Smooth muscle cell (in vitro differentiated cells): ENCODE data around the gene LCNL1. TPM values are rescaled to one million over a fixed set of nuclear protein-coding genes. Genes with fewer than 3 reads are reported as not detected.
"Not testable (repeated sequence)": the region's sequence is repeated elsewhere in the genome, so short reads cannot be mapped to it uniquely, and the experiment has no call there.

Source experiments
- DNase-seq: peaks from one replicate; lab custom pipeline; 2025; ENCODE audit not compliant: unreplicated experiment; lab: John Stamatoyannopoulos, UW
- H2AFZ ChIP-seq: fragments of 200-600 bp; sonication (generic); 2 replicates; pipeline ENCODE4 v1.6.0; 2016; ENCODE audit warnings: antibody characterized with exemption, low read depth, mild to moderate bottlenecking
- H3F3A ChIP-seq: fragments of 200-600 bp; sonication (generic); 2 replicates; pipeline ENCODE4 v1.6.0; 2017; ENCODE audit warnings: antibody characterized with exemption, low read depth
- H3K27ac ChIP-seq: fragments of 200-600 bp; sonication (generic); 2 replicates; pipeline ENCODE4 v1.5.1; 2016; ENCODE audit warnings: low read depth, mild to moderate bottlenecking
- H3K27me3 ChIP-seq: fragments of 200-600 bp; sonication (generic); 2 replicates; pipeline ENCODE4 v1.6.1; 2016; ENCODE audit warnings: low read depth, mild to moderate bottlenecking
- H3K36me3 ChIP-seq: fragments of 200-600 bp; sonication (generic); 2 replicates; pipeline ENCODE4 v1.5.1; 2016; ENCODE audit warnings: low read depth
- H3K4me1 ChIP-seq: fragments of 200-600 bp; sonication (generic); 2 replicates; pipeline ENCODE4 v1.5.1; 2016; ENCODE audit warnings: low read depth
- H3K4me2 ChIP-seq: fragments of 200-600 bp; sonication (generic); 2 replicates; pipeline ENCODE4 v1.6.0; 2016; ENCODE audit warnings: mild to moderate bottlenecking
- H3K4me3 ChIP-seq: fragments of 200-600 bp; sonication (generic); 2 replicates; pipeline ENCODE4 v1.5.1; 2016; ENCODE audit warnings: mild to moderate bottlenecking
- H3K79me2 ChIP-seq: fragments of 200-600 bp; sonication (generic); 2 replicates; pipeline ENCODE4 v1.6.0; 2016; ENCODE audit warnings: low read depth, mild to moderate bottlenecking
- H3K9ac ChIP-seq: fragments of 200-600 bp; sonication (generic); 2 replicates; pipeline ENCODE4 v1.6.0; 2016; ENCODE audit warnings: low read depth
- H3K9me3 ChIP-seq: fragments of 200-600 bp; sonication (generic); replicated peaks from 2 replicates; pipeline ENCODE4 v1.5.1; 2016; ENCODE audit warnings: low read depth
- H4K20me1 ChIP-seq: fragments of 200-600 bp; sonication (generic); 2 replicates; pipeline ENCODE4 v1.6.0; 2016; ENCODE audit warnings: low read depth
- CTCF ChIP-seq: fragments of 200-600 bp; sonication (generic); IDR thresholded peaks from 2 replicates; pipeline ENCODE4 v1.5.1; 2017; ENCODE audit warnings: borderline replicate concordance, mild to moderate bottlenecking, antibody characterized with exemption; ENCODE audit not compliant: insufficient read depth, poor library complexity, severe bottlenecking
- WGBS: methylation state at CpG from one replicate; pipeline ENCODE4 v1.1.7; 2016; ENCODE audit warnings: low lambda C conversion rate; 5-methylcytosine and 5-hydroxymethylcytosine counted together
- polyA plus RNA-seq: library from polyadenylated mRNA; unstranded; fragments of >200 nt; fragmentation: Nextera tagmentation; extraction: Ambion mirVana; gene quantifications from 2 replicates; pipeline ENCODE4 v1.2.1, GENCODE V29; 2016
- total RNA-seq: library from RNA; depleted of rRNA; stranded (reverse); fragments of >200 nt; gene quantifications from 2 replicates; pipeline ENCODE4 v1.2.3, GENCODE V29; 2014

LCNL1 gene
- total and polyA plus RNA-seq, 2 experiments from 2014 or later, result 0.89 to 1.1 TPM

DNA sequence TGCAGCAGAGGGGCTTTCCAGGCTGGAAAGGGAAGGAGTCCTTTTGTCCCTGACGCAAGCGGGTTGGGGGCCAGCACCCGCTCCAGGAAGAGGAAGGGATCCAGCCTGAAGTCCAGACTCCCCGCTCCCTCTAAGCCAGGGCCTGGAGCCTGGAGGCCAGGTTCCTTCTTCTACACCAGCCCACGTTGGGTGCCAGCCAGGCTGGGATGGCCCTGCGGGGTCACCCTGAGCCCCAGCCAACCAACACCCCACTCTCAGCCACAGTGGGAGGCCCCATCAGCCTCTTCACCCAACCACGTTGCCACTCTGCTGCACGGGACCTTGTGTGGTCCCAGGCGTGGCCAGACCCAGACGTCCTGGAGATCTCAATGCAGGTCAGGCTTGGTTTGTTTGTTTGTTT is 50.1 kb downstream of the LCNL1 start:
- no peaks in the 10 kb centered on the region for H3K9me3 ChIP-seq

DNA sequence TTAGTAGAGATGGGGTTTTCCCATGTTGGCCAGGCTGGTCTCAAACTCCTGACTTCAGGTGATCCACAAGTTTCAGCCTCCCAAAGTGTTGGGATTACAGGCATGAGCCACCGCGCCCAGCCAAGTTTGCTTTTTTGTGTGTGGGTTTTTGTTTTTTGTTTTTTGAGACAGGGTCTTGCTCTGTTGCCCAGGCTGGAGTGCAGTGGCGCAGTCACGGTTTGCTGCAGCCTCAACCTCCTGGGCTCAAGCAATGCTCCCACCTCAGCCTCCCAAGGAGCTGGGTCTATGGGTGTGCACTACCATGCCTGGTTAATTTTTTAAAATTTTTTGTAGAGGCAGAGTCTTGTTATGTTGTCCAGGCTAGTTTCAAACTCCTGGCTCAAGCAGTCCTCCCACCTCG is 50.7 kb downstream of the LCNL1 start:
- not testable (repeated sequence) for H3K9me3 ChIP-seq, DNase-seq, H3K4me2 ChIP-seq, H3K27me3 ChIP-seq, H3K36me3 ChIP-seq, H3K4me1 ChIP-seq, H3F3A ChIP-seq, H3K9ac ChIP-seq, H2AFZ ChIP-seq, H3K79me2 ChIP-seq, H3K4me3 ChIP-seq, H4K20me1 ChIP-seq, H3K27ac ChIP-seq
- WGBS, result 92% methylated on average over 5 of the region's 5 CpGs

More for the DNA sequence above, 50.1 kb downstream of the LCNL1 start:
- Histone ChIP-seq H3K36me3 (no peaks in the 10 kb centered on the region), H3K4me3 (no peak overlapping the region), H3K4me2 (no peak overlapping the region), H2AFZ (no peak overlapping the region), H3K27ac (no peak overlapping the region), H4K20me1 (no peaks in the 10 kb centered on the region), H3K79me2 (no peaks in the 10 kb centered on the region), H3K4me1 (peaks cover 9% of the 10 kb centered on the region), H3K27me3 (no peaks in the 10 kb centered on the region), H3F3A (no peaks in the 10 kb centered on the region), H3K9ac (no peak overlapping the region)
- no peak for TF ChIP-seq CTCF
- no peak for DNase-seq
- WGBS, result 93% methylated on average over 10 of the region's 10 CpGs

DNA sequence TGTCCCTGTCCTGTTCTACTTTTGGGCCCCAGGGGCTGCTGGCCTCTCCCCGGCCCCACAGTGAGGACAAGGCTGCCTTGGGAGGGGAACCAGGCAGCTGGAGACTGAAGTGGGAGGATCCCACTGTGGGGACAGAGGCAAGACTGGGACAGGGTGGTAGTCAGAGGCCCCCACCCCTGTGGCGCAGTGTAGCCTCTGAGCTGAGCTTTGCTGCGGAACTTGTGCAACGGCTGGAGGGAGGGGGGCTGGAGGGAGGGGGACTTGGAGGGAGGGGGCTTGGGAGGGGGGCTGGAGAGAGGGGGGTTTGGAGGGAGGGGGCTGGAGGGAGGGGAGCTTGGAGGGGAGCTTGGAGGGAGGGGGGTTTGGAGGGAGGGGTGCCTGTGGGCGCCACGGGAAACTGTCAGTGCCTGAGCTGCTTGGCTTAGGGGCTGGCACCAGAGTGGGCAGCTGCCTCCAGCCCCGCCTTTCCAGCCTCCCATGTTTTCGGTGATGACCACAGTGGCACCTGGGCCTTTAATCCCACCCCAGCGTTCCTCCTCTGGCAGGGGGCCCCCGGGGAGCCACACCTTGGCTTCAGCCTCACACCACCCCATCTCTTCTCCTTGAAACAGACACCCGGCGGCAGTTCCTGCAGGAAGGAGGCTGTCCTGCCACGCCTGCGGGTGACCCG is 51.4 kb downstream of the LCNL1 start:
- Histone ChIP-seq H3K36me3 (no peaks in the 10 kb centered on the region), H3K9ac (no peak overlapping the region), H2AFZ (no peak overlapping the region), H3K79me2 (no peaks in the 10 kb centered on the region), H3K27ac (no peak overlapping the region), H3K27me3 (no peaks in the 10 kb centered on the region), H3K4me2 (no peak overlapping the region), H3F3A (no peaks in the 10 kb centered on the region), H3K9me3 (no peaks in the 10 kb centered on the region), H4K20me1 (no peaks in the 10 kb centered on the region), H3K4me1 (peaks cover 1% of the 10 kb centered on the region), H3K4me3 (no peak overlapping the region)
- no peak for TF ChIP-seq CTCF
- 90% methylated on average over 12 of the region's 15 CpGs for WGBS
- no peak for DNase-seq

- no peaks in the 10 kb centered on the region for H3K79me2 ChIP-seq
- H3K36me3 ChIP-seq, result no peaks in the 10 kb centered on the region
- no peak overlapping the region for H3K27ac ChIP-seq
- no peaks in the 10 kb centered on the region for H4K20me1 ChIP-seq
- no peaks in the 10 kb centered on the region for H3K27me3 ChIP-seq
- 49% methylated on average over 24 of the region's 24 CpGs for WGBS
- no peak overlapping the region for H2AFZ ChIP-seq
- H3F3A ChIP-seq, result no peaks in the 10 kb centered on the region
- no peak overlapping the region for H3K4me2 ChIP-seq
- TF ChIP-seq CTCF, result peak; percentile 77
- no peak overlapping the region for H3K9ac ChIP-seq
- no peaks in the 10 kb centered on the region for H3K9me3 ChIP-seq
- peak; percentile 32 for DNase-seq
- H3K4me1 ChIP-seq, result no peaks in the 10 kb centered on the region
- H3K4me3 ChIP-seq, result no peak overlapping the region
Observed at GRCh38 chr9:137034709-137035506, 52.1 kb downstream of the LCNL1 start.

Other genes starting within 250 kb of the LCNL1 start
Only the 30 nearest of the 38 such genes appear.
- gene LCN15, start 218.5 kb upstream of the LCNL1 start, total RNA-seq, result not detected in 2 replicates
- not detected in 2 replicates for gene LCN15, start 218.5 kb upstream of the LCNL1 start, polyA plus RNA-seq
- 59.2 and 75.4 TPM in 2 replicates for gene TMEM141, start 191.6 kb upstream of the LCNL1 start, total RNA-seq
- gene TMEM141, start 191.6 kb upstream of the LCNL1 start, polyA plus RNA-seq, result 112 and 118 TPM in 2 replicates
- gene CCDC183, start 186.7 kb upstream of the LCNL1 start, total RNA-seq, result 1.2 and 2.0 TPM in 2 replicates
- 3.7 and 9.4 TPM in 2 replicates for gene CCDC183, start 186.7 kb upstream of the LCNL1 start, polyA plus RNA-seq
- 41.5 and 54.3 TPM in 2 replicates for gene RABL6, start 175.0 kb upstream of the LCNL1 start, total RNA-seq
- 81.6 and 97.2 TPM in 2 replicates for gene RABL6, start 175.0 kb upstream of the LCNL1 start, polyA plus RNA-seq
- gene AJM1, start 140.5 kb upstream of the LCNL1 start, total RNA-seq, result 1.2 and 1.8 TPM in 2 replicates
- 2.9 and 3.7 TPM in 2 replicates for gene AJM1, start 140.5 kb upstream of the LCNL1 start, polyA plus RNA-seq
- gene PHPT1, start 133.6 kb upstream of the LCNL1 start, total RNA-seq, result 110 and 173 TPM in 2 replicates
- gene PHPT1, start 133.6 kb upstream of the LCNL1 start, polyA plus RNA-seq, result 381 and 435 TPM in 2 replicates
- 3.8 TPM in 2 replicates for gene MAMDC4, start 130.6 kb upstream of the LCNL1 start, total RNA-seq
- 7.5 and 8.0 TPM in 2 replicates for gene MAMDC4, start 130.6 kb upstream of the LCNL1 start, polyA plus RNA-seq
- 304 and 306 TPM in 2 replicates for gene EDF1, start 116.7 kb upstream of the LCNL1 start, total RNA-seq
- 492 and 548 TPM in 2 replicates for gene EDF1, start 116.7 kb upstream of the LCNL1 start, polyA plus RNA-seq
- gene TRAF2, start 96.5 kb upstream of the LCNL1 start, total RNA-seq, result 6.2 and 7.0 TPM in 2 replicates
- gene TRAF2, start 96.5 kb upstream of the LCNL1 start, polyA plus RNA-seq, result 15.9 and 18.0 TPM in 2 replicates
- gene FBXW5, start 38.3 kb upstream of the LCNL1 start, total RNA-seq, result 70.5 and 103 TPM in 2 replicates
- gene FBXW5, start 38.3 kb upstream of the LCNL1 start, polyA plus RNA-seq, result 105 and 109 TPM in 2 replicates
- not detected in 2 replicates for gene C8G, start 37.8 kb upstream of the LCNL1 start, total RNA-seq
- gene C8G, start 37.8 kb upstream of the LCNL1 start, polyA plus RNA-seq, result 1.4 TPM in 1 of 2 replicates, not detected in the other
- gene LCN12, start 30.7 kb upstream of the LCNL1 start, total RNA-seq, result not detected in 2 replicates
- not detected in 2 replicates for gene LCN12, start 30.7 kb upstream of the LCNL1 start, polyA plus RNA-seq
- gene PTGDS, start 5.5 kb upstream of the LCNL1 start, total RNA-seq, result 119 and 145 TPM in 2 replicates
- 597 and 611 TPM in 2 replicates for gene PTGDS, start 5.5 kb upstream of the LCNL1 start, polyA plus RNA-seq
- gene PAXX, start 9.4 kb downstream of the LCNL1 start, total RNA-seq, result 27.4 and 29.0 TPM in 2 replicates
- 61.4 and 62.0 TPM in 2 replicates for gene PAXX, start 9.4 kb downstream of the LCNL1 start, polyA plus RNA-seq
- 15.2 and 36.8 TPM in 2 replicates for gene CLIC3, start 13.6 kb downstream of the LCNL1 start, total RNA-seq
- 43.9 and 69.9 TPM in 2 replicates for gene CLIC3, start 13.6 kb downstream of the LCNL1 start, polyA plus RNA-seq
- gene ABCA2, start 45.2 kb downstream of the LCNL1 start, total RNA-seq, result 15.9 and 23.0 TPM in 2 replicates
- gene ABCA2, start 45.2 kb downstream of the LCNL1 start, polyA plus RNA-seq, result 26.2 and 29.0 TPM in 2 replicates
- gene FUT7, start 49.1 kb downstream of the LCNL1 start, total RNA-seq, result not detected in 2 replicates
- 0.51 TPM in 1 of 2 replicates, not detected in the other for gene FUT7, start 49.1 kb downstream of the LCNL1 start, polyA plus RNA-seq
- gene NPDC1, start 63.2 kb downstream of the LCNL1 start, total RNA-seq, result 5.9 and 9.9 TPM in 2 replicates
- 19.3 and 38.8 TPM in 2 replicates for gene NPDC1, start 63.2 kb downstream of the LCNL1 start, polyA plus RNA-seq
- not detected in 2 replicates for gene ENTPD2, start 71.1 kb downstream of the LCNL1 start, total RNA-seq
- 0.30 and 0.78 TPM in 2 replicates for gene ENTPD2, start 71.1 kb downstream of the LCNL1 start, polyA plus RNA-seq
- 1.9 and 2.1 TPM in 2 replicates for gene SAPCD2, start 87.6 kb downstream of the LCNL1 start, total RNA-seq
- gene SAPCD2, start 87.6 kb downstream of the LCNL1 start, polyA plus RNA-seq, result 3.9 and 5.0 TPM in 2 replicates
- 5.8 and 7.2 TPM in 2 replicates for gene UAP1L1, start 94.5 kb downstream of the LCNL1 start, total RNA-seq
- gene UAP1L1, start 94.5 kb downstream of the LCNL1 start, polyA plus RNA-seq, result 22.5 and 23.8 TPM in 2 replicates
- 62.9 and 70.9 TPM in 2 replicates for gene MAN1B1, start 104.0 kb downstream of the LCNL1 start, total RNA-seq
- gene MAN1B1, start 104.0 kb downstream of the LCNL1 start, polyA plus RNA-seq, result 97.1 and 109 TPM in 2 replicates
- gene DPP7, start 131.7 kb downstream of the LCNL1 start, total RNA-seq, result 50.6 and 51.4 TPM in 2 replicates
- gene DPP7, start 131.7 kb downstream of the LCNL1 start, polyA plus RNA-seq, result 170 and 171 TPM in 2 replicates
- gene GRIN1, start 156.2 kb downstream of the LCNL1 start, total RNA-seq, result not detected in 2 replicates
- 0.44 TPM in 1 of 2 replicates, not detected in the other for gene GRIN1, start 156.2 kb downstream of the LCNL1 start, polyA plus RNA-seq
- not detected in 2 replicates for gene LRRC26, start 187.1 kb downstream of the LCNL1 start, total RNA-seq
- gene LRRC26, start 187.1 kb downstream of the LCNL1 start, polyA plus RNA-seq, result not detected in 2 replicates
- not detected in 2 replicates for gene TMEM210, start 189.1 kb downstream of the LCNL1 start, total RNA-seq
- gene TMEM210, start 189.1 kb downstream of the LCNL1 start, polyA plus RNA-seq, result not detected in 2 replicates
- gene ANAPC2, start 205.6 kb downstream of the LCNL1 start, total RNA-seq, result 12.6 and 16.3 TPM in 2 replicates
- 6.6 and 17.6 TPM in 2 replicates for gene ANAPC2, start 205.6 kb downstream of the LCNL1 start, polyA plus RNA-seq
- 32.7 and 69.5 TPM in 2 replicates for gene SSNA1, start 205.7 kb downstream of the LCNL1 start, total RNA-seq
- 84.9 and 94.1 TPM in 2 replicates for gene SSNA1, start 205.7 kb downstream of the LCNL1 start, polyA plus RNA-seq
- 4.0 and 6.9 TPM in 2 replicates for gene TPRN, start 217.7 kb downstream of the LCNL1 start, total RNA-seq
- gene TPRN, start 217.7 kb downstream of the LCNL1 start, polyA plus RNA-seq, result 15.0 and 19.0 TPM in 2 replicates
- 30.2 and 31.0 TPM in 2 replicates for gene TMEM203, start 222.7 kb downstream of the LCNL1 start, total RNA-seq
- gene TMEM203, start 222.7 kb downstream of the LCNL1 start, polyA plus RNA-seq, result 53.0 and 55.1 TPM in 2 replicates